ENCODE data around the gene SLC1A3. TPM values are rescaled to one million over a fixed set of nuclear protein-coding genes. Genes with fewer than 3 reads are reported as not detected.

Gene SLC1A3
- total RNA-seq, 4 donors from 2014 or later, result 10.1 to 17.7 (median 12.9) TPM

GRCh38 chr5:36698031-36698430 lies 91.6 kb downstream of the SLC1A3 start:
- H3K4me3 ChIP-seq (ENCODE audit: low read depth, poor library complexity, severe bottlenecking), result no peak overlapping the region
- 97 to 98% methylated on average over 2 of the region's 2 CpGs for WGBS, 2 donors
- intact Hi-C loops (cut with DNase I; ENCODE audit: low total_unique reads), result loop anchor here (10.0 kb wide), 1 partner anchor 423 kb away; no protein-coding TSS in a partner anchor
- TF ChIP-seq POLR2A (IDR thresholded peaks at IDR 0.05) (no peak), CTCF (IDR thresholded peaks at IDR 0.05) (no peak)
- DNase-seq (ENCODE audit: low spot score in 2 of 2), result no peak

GRCh38 chr5:36701085-36701698 lies 94.8 kb downstream of the SLC1A3 start:
- no peak for DNase-seq (ENCODE audit: low spot score in 2 of 2)
- WGBS, 2 donors, result 66 to 68% methylated on average over 4 of the region's 4 CpGs
- no peak for TF ChIP-seq CTCF (IDR thresholded peaks at IDR 0.05)
- no peak for TF ChIP-seq POLR2A (IDR thresholded peaks at IDR 0.05)
- H3K4me3 ChIP-seq (ENCODE audit: low read depth, poor library complexity, severe bottlenecking), result no peak overlapping the region
- intact Hi-C loops (cut with DNase I; ENCODE audit: low total_unique reads), result no loop called here

GRCh38 chr5:36703245-36703860 lies 96.9 kb downstream of the SLC1A3 start:
- 45 to 47% methylated on average over 5 of the region's 5 CpGs for WGBS, 2 donors
- H3K4me3 ChIP-seq (ENCODE audit: low read depth, poor library complexity, severe bottlenecking), result no peak overlapping the region
- intact Hi-C loops (cut with DNase I; ENCODE audit: low total_unique reads), result no loop called here
- TF ChIP-seq POLR2A (IDR thresholded peaks at IDR 0.05), result no peak
- no peak for TF ChIP-seq CTCF (IDR thresholded peaks at IDR 0.05)
- peak; percentile 26 to 91 for DNase-seq (ENCODE audit: low spot score in 2 of 2)

GRCh38 chr5:36704131-36704530 lies 97.7 kb downstream of the SLC1A3 start:
- no peak for TF ChIP-seq POLR2A (IDR thresholded peaks at IDR 0.05)
- TF ChIP-seq CTCF (IDR thresholded peaks at IDR 0.05), result no peak
- DNase-seq (ENCODE audit: low spot score in 2 of 2), result no peak
- H3K4me3 ChIP-seq (ENCODE audit: low read depth, poor library complexity, severe bottlenecking), result no peak overlapping the region
- intact Hi-C loops (cut with DNase I; ENCODE audit: low total_unique reads), result no loop called here
- 14 to 25% methylated on average over 1 of the region's 1 CpG for WGBS, 2 donors

GRCh38 chr5:36705055-36705454 lies 98.6 kb downstream of the SLC1A3 start:
- WGBS, 2 donors, result 73 to 80% methylated on average over 3 of the region's 3 CpGs
- no peak for DNase-seq (ENCODE audit: low spot score in 2 of 2)
- intact Hi-C loops (cut with DNase I; ENCODE audit: low total_unique reads), result no loop called here
- TF ChIP-seq POLR2A (IDR thresholded peaks at IDR 0.05) (no peak), CTCF (IDR thresholded peaks at IDR 0.05) (no peak)
- H3K4me3 ChIP-seq (ENCODE audit: low read depth, poor library complexity, severe bottlenecking), result no peak overlapping the region
